Gastroesophageal sphincter (tissue), 4 donors: ENCODE results near the gene KRT40. TPM values are rescaled to one million over a fixed set of nuclear protein-coding genes. Genes with fewer than 3 reads are reported as not detected.
A peak's percentile ranks its signal among the peaks of the same experiment; 100 is the strongest.

Experiments
- ATAC-seq: fragments of 150-250 bp; one replicate; pipeline ENCODE4 v1.9.1; 2016; ENCODE audit warnings: mild to moderate bottlenecking, moderate library complexity
- H3K27ac ChIP-seq, 4 donors: fragments of 200-600 bp; sonication (generic) in 3 of 4; 1 replicate in 3 of 4; 2 replicates in 1 of 4; pipeline ENCODE4 v1.5.1; 2016 to 2019
- H3K27me3 ChIP-seq: fragments of 200-600 bp; sonication (generic); one replicate; pipeline ENCODE4 v1.5.1; 2019
- H3K36me3 ChIP-seq, 2 donors: fragments of 200-600 bp; sonication (generic); one replicate each; pipeline ENCODE4 v1.5.1; 2019; ENCODE audit warnings: control low read depth in 1 of 2
- H3K4me1 ChIP-seq, 3 donors: fragments of 200-600 bp; sonication (generic); 1 replicate in 2 of 3; 2 replicates in 1 of 3; pipeline ENCODE4 v1.5.1; 2016 to 2019; ENCODE audit warnings: control low read depth in 2 of 3
- H3K4me3 ChIP-seq, 2 donors: fragments of 200-600 bp; sonication (generic); one replicate each; pipeline ENCODE4 v1.5.1; 2019; ENCODE audit warnings: mild to moderate bottlenecking in 1 of 2, moderate library complexity in 1 of 2
- H3K9me3 ChIP-seq, 3 donors: fragments of 200-600 bp; sonication (generic); one replicate each; pipeline ENCODE4 v1.5.1; 2017 to 2019; ENCODE audit warnings: control low read depth in 2 of 3
- CTCF ChIP-seq, 4 experiments: fragments of 200-600 bp in 2 of 4; fragments of 450-650 bp in 2 of 4; sonication (generic) in 1 of 4; IDR thresholded peaks; one replicate each; pipeline ENCODE4 v1.5.1; 2017 to 2019; ENCODE audit warnings: antibody characterized with exemption in 4 of 4, mild to moderate bottlenecking in 2 of 4, moderate library complexity in 2 of 4
- EP300 ChIP-seq: sonication (generic); formaldehyde crosslinking; IDR thresholded peaks from one replicate; pipeline ENCODE4 v1.6.1; 2017; ENCODE audit warnings: antibody characterized with exemption, mild to moderate bottlenecking
- POLR2A ChIP-seq, 2 donors: fragments of 450-650 bp; IDR thresholded peaks; one replicate each; pipeline ENCODE4 v1.6.1; 2017; ENCODE audit warnings: antibody characterized with exemption in 2 of 2, mild to moderate bottlenecking in 2 of 2, moderate library complexity in 1 of 2
- POLR2AphosphoS5 ChIP-seq: sonication (generic); formaldehyde crosslinking; IDR thresholded peaks from one replicate; pipeline ENCODE4 v1.6.1; 2017; ENCODE audit warnings: antibody characterized with exemption
- WGBS, 2 donors: methylation state at CpG; one replicate each; pipeline ENCODE4 v1.1.5; 2018; ENCODE audit warnings: low coverage in 1 of 2; 5-methylcytosine and 5-hydroxymethylcytosine counted together
- total RNA-seq, 4 donors: library from RNA; depleted of rRNA; stranded (reverse); fragments of >200 nt; gene quantifications; one replicate each; pipeline ENCODE4 v1.1.0, GENCODE V29; 2016

Gene KRT40
- total RNA-seq, 4 donors from 2014 or later: not detected

DNA sequence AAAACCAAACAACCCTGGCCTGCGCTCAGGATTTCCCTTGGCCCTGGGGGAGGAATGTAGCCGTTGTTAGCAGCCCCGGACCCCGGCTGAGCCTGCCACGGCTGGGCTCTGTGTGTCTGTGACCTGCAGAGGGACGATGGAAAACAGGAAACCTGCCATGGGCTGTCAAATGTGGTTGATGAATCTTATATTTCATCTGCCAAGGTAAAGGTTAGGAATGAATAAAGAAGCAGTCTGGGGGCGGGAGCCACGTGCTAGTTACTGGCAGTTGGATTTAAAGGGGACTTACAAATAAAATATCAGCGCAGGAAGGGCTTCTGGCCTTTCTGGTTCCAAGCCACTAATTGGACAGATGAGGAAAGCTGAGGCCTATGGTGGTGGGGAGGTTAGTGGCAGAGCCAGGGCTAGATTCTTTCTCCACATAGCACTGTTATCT, 46.7 kb downstream of the KRT40 start, which contains the start of gene KRT23:
Gene KRT23, minus strand, starts transcription at position 263 of the 436 bp plus-strand sequence. CDS start 1,043 bp downstream, outside the sequence.
- ATAC-seq: no peak
- Histone ChIP-seq H3K9me3 (no peaks in the 10 kb centered on the region), H3K27me3 (no peaks in the 10 kb centered on the region), H3K27ac (peak within 1 kb of the TSS in 1 of 4 donors; percentile 37), H3K36me3 (no peaks in the 10 kb centered on the region), H3K4me3 (no peak within 1 kb of the TSS), H3K4me1 (peaks cover 0 to 14% (median 0%) of the 10 kb centered on the region in 3 donors)
- WGBS, 2 donors: 22 to 27% methylated on average over 4 to 6 of the region's 9 CpGs
- TF ChIP-seq CTCF (IDR thresholded peaks at IDR 0.05): no peak
- no peak for TF ChIP-seq POLR2AphosphoS5
- TF ChIP-seq EP300: no peak
- TF ChIP-seq POLR2A (IDR thresholded peaks at IDR 0.05): no peak

DNA sequence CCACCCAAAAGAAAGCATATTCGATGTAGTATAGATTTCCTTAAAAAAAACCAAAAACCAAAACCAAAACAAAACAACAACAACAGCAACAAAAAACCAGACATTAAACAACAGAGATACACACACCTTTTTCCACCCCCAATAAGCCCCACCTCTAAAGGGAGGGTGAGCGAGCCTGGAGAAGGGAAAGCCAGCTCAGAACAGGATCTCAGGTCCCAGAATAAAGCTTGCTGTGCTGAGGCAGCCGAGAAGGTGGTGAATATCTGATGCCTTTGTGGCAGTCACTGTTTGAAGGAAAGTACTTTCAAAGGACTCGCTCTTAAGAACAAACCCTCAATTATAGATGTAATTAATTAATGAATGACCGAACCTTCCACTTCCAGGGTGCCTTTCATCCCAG, 47.1 kb downstream of the KRT40 start:
- Histone ChIP-seq H3K9me3 (no peaks in the 10 kb centered on the region), H3K36me3 (no peaks in the 10 kb centered on the region), H3K27me3 (no peaks in the 10 kb centered on the region), H3K4me3 (no peak overlapping the region), H3K27ac (peak overlapping the region in 1 of 4 donors; percentile 37), H3K4me1 (peaks cover 0 to 18% (median 0%) of the 10 kb centered on the region in 3 donors)
- TF ChIP-seq POLR2AphosphoS5: no peak
- no peak for TF ChIP-seq EP300
- no peak for TF ChIP-seq CTCF (IDR thresholded peaks at IDR 0.05)
- 43 to 90% methylated on average over 2 to 5 of the region's 5 CpGs for WGBS, 2 donors
- no peak for ATAC-seq

- 82 to 100% methylated on average over 1 to 3 of the region's 19 CpGs for WGBS, 2 donors
- no peak overlapping the region for H3K4me3 ChIP-seq
Measured at GRCh38 chr17:40936437-40936971, 47.6 kb downstream of the KRT40 start.

DNA sequence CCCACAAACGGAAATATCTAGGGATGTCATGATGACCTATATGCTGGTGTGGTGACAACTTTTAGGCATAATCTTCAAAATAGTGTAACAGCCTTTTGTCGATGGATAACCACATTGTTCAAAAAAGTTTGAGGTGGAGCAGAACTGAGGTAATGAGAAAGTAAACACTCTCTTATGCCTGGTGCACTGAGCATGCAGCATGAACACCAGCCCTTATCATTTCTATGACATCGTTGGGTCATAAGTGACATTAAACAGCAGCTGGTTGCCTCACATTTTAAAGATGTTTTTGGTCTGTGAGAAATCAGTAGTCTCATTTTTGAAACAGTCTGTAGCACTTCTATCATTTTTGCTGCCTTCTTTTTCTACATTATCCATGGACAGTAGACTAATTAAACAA, 48.5 kb downstream of the KRT40 start:
- TF ChIP-seq CTCF (IDR thresholded peaks at IDR 0.05): no peak
- H3K9me3 ChIP-seq: no peaks in the 10 kb centered on the region
- H3K4me1 ChIP-seq: peaks cover 0 to 20% (median 0%) of the 10 kb centered on the region in 3 donors
- ATAC-seq: no peak
- 45 to 88% methylated on average over 3 of the region's 3 CpGs for WGBS, 2 donors
- H3K4me3 ChIP-seq: no peak overlapping the region
- H3K27me3 ChIP-seq: no peaks in the 10 kb centered on the region
- H3K36me3 ChIP-seq: no peaks in the 10 kb centered on the region
- H3K27ac ChIP-seq: no peak overlapping the region

More at GRCh38 chr17:40936437-40936971, 47.6 kb downstream of the KRT40 start:
- ATAC-seq: no peak
- TF ChIP-seq POLR2A (IDR thresholded peaks at IDR 0.05) (no peak), CTCF (IDR thresholded peaks at IDR 0.05) (no peak), POLR2AphosphoS5 (no peak), EP300 (no peak)
- Histone ChIP-seq H3K9me3 (no peaks in the 10 kb centered on the region), H3K4me1 (peaks cover 0 to 20% (median 0%) of the 10 kb centered on the region in 3 donors), H3K27me3 (no peaks in the 10 kb centered on the region), H3K36me3 (no peaks in the 10 kb centered on the region), H3K27ac (no peak overlapping the region)

- Histone ChIP-seq H3K4me1 (peaks cover 0 to 19% (median 0%) of the 10 kb centered on the region in 3 donors), H3K27me3 (no peaks in the 10 kb centered on the region)
- TF ChIP-seq CTCF (IDR thresholded peaks at IDR 0.05): no peak
- TF ChIP-seq POLR2A (IDR thresholded peaks at IDR 0.05): no peak
- no peak for TF ChIP-seq EP300
- TF ChIP-seq POLR2AphosphoS5: no peak
Measured at GRCh38 chr17:40932608-40933007, 51.5 kb downstream of the KRT40 start.

More at GRCh38 chr17:40932608-40933007, 51.5 kb downstream of the KRT40 start:
- H3K36me3 ChIP-seq: no peaks in the 10 kb centered on the region
- ATAC-seq: no peak
- WGBS, 2 donors: 44 to 80% methylated on average over 1 to 2 of the region's 2 CpGs
- H3K4me3 ChIP-seq: no peak overlapping the region
- H3K27ac ChIP-seq: no peak overlapping the region
- no peaks in the 10 kb centered on the region for H3K9me3 ChIP-seq
